ENCODE results near the gene EFR3B.

The EFR3B gene

DNA sequence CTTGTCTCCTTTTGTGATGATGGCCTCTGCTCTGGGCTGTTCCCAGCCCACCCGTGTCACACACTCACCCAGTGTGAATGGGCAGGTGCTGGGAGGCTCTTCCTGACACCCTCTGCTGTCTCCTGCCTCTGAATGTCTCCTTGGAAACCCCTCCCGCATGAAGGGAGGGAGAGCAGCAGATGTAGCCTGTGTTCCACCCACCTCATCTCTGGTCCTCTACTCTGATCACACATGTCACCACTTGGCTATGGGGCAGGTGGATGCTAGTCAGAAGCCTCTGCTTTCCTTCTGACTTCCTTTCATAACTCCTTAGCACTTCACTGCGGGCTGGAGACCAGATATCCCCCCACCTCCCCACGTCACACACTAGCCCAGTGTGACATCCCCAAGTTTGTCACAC is 23.9 kb downstream of the EFR3B start:
- H3K27ac ChIP-seq: no peak overlapping the region
- ChIA-PET POLR2A (ENCODE audit: low non-redundant PET) (no interaction called here), CTCF (interaction anchor here (0.6 kb wide), 1 partner anchor 33 kb away, joined by 4 read pairs; no protein-coding TSS in a partner anchor)
- DNase-seq (ENCODE audit: low spot score): no peak
- TF ChIP-seq, protein P1, sequence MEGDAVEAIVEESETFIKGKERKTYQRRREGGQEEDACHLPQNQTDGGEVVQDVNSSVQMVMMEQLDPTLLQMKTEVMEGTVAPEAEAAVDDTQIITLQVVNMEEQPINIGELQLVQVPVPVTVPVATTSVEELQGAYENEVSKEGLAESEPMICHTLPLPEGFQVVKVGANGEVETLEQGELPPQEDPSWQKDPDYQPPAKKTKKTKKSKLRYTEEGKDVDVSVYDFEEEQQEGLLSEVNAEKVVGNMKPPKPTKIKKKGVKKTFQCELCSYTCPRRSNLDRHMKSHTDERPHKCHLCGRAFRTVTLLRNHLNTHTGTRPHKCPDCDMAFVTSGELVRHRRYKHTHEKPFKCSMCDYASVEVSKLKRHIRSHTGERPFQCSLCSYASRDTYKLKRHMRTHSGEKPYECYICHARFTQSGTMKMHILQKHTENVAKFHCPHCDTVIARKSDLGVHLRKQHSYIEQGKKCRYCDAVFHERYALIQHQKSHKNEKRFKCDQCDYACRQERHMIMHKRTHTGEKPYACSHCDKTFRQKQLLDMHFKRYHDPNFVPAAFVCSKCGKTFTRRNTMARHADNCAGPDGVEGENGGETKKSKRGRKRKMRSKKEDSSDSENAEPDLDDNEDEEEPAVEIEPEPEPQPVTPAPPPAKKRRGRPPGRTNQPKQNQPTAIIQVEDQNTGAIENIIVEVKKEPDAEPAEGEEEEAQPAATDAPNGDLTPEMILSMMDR (conservative IDR thresholded peaks at IDR 0.05; ENCODE audit: low read depth): no peak

DNA sequence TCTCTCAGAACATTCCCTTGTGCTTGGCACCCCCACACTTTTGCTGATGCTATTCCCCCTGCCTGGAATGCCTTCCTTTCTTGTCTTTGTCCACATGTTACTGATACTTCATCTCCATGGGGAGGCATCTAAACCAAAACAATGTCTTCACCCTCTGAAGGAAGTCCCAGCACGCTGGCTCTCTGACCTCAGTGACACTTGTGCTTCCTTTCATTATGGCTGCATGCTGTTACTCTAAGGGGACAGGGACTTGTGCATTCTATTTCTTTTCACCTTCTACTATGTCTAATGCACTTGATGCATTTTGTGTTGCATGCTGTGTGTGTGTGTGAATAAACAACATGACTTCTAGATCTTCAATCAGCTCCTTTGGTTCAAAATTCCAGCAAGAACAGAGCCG is 24.6 kb downstream of the EFR3B start:
- no peak for DNase-seq (ENCODE audit: low spot score)
- TF ChIP-seq, protein P1 (conservative IDR thresholded peaks at IDR 0.05; ENCODE audit: low read depth): no peak
- no peak overlapping the region for H3K27ac ChIP-seq
- ChIA-PET CTCF (no interaction called here), POLR2A (ENCODE audit: low non-redundant PET) (no interaction called here)

DNA sequence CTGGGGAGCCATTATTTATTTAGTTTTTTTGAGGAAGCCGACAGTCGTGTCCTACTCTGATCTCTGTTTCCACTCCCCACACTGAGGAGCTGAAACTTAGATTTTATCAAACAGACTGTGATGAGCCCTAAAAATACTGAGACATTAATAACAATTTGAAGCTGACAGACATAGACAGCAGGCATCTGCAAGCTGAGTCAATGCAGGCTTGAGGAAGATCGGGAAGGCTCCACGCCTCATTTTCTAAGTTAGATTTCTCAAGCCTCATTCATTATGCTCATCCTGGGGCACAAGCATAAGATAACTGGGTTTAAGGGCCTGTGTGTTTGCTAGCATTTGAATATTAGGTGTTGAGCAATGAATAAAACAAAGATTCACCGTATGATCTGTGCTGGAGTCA is 26.3 kb downstream of the EFR3B start:
- POLR2A ChIA-PET (ENCODE audit: low non-redundant PET): no interaction called here
- DNase-seq (ENCODE audit: low spot score): no peak

DNA sequence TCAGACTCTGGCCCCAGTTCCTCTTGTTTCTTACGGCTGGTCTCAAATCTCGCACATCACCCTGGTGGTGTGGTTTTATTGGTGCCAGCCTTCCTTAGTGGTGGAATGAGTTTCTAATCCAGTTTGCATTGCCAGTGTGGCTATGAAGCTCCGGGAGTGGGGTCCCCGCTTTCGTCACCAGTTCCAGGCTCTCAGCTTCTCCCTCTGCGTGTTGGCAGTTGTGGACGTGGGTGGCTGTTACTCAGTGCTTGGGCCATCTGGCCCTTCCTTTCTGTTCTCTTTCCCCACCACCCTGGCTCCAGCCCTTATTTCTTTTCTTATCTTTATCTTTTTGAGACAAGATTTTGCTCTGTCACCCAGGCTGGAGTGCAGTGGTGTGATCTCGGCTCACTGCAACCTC is 30.1 kb downstream of the EFR3B start:
- ChIA-PET POLR2A (ENCODE audit: low non-redundant PET) (no interaction called here), CTCF (no interaction called here)
- DNase-seq (ENCODE audit: low spot score): no peak
- no peak overlapping the region for H3K27ac ChIP-seq
- TF ChIP-seq, protein P1 (conservative IDR thresholded peaks at IDR 0.05; ENCODE audit: low read depth): no peak

More for the DNA sequence above, 26.3 kb downstream of the EFR3B start:
- H3K27ac ChIP-seq: no peak overlapping the region
- CTCF ChIA-PET: no interaction called here
- TF ChIP-seq, protein P1 (conservative IDR thresholded peaks at IDR 0.05; ENCODE audit: low read depth): no peak

DNA sequence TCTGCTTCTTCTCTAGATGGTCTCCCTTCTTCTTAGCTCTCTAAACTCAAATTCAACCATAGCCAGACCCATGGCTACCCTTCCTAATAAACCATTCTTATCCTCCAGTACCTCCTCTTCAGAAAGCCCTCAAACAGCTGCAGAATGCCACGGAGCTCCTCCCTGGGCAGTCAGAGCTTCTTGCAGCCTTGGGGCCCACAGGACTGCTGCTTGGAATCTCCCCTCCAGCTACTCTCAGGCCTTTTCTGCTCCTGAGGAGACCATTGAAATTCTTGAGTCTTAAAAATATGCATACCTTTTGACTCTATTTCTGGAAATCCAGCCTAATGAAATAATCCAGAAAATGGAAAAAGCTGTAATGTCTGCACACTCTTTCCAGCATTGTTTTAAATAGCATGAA is 30.7 kb downstream of the EFR3B start:
- DNase-seq (ENCODE audit: low spot score): no peak
- TF ChIP-seq, protein P1 (conservative IDR thresholded peaks at IDR 0.05; ENCODE audit: low read depth): no peak
- H3K27ac ChIP-seq: no peak overlapping the region
- CTCF ChIA-PET: interaction anchor here (0.6 kb wide), 2 partner anchors 9 to 59 kb away, joined by 3 read pairs; no protein-coding TSS in a partner anchor
- POLR2A ChIA-PET (ENCODE audit: low non-redundant PET): no interaction called here

DNA sequence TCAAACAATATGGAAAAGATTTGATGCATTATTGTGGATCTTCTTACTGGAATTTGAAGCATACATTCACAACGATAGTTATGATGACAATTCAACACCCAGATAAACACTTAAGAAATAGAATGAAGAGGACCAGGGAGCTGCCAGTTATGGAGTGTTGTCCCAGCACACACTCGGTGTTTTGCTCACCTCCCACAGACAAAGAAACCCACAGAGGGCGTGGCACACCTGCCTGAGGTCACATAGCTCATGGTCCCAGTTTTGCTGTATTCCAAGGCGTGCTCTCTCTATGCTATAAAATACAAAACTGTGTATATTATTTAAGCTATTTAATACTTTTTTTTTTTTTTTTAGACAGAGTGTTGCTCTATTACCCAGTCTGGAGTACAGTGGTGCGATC is 31.1 kb downstream of the EFR3B start:
- ChIA-PET CTCF (interaction anchor here (0.5 to 0.6 kb wide), 3 partner anchors 9 to 60 kb away, joined by 3 to 5 read pairs (median 3); no protein-coding TSS in a partner anchor), POLR2A (ENCODE audit: low non-redundant PET) (no interaction called here)
- DNase-seq (ENCODE audit: low spot score): no peak
- no peak overlapping the region for H3K27ac ChIP-seq
- TF ChIP-seq, protein P1 (conservative IDR thresholded peaks at IDR 0.05; ENCODE audit: low read depth): no peak

DNA sequence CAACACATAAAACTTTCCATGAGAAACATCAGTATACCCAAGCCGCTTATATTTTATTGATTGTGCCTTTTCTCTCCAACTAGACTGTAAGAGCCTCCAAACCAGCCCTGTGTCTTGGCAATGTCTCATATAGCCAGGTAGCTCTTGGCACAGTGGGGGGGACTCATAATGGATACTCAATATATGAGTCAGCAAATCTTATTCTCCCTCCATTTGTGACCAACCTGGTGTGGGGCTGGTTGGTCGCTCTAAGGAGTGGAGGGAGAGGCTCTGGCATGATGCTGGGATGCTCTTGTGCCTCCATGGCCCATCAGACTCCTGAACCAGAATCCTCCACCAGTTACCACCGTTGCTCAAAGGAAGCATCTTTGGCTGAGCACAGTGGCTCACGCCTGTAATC is 32.0 kb downstream of the EFR3B start:
- ChIA-PET POLR2A (ENCODE audit: low non-redundant PET) (no interaction called here), CTCF (interaction anchor here (0.6 kb wide), 1 partner anchor 34 kb away, joined by 4 read pairs; no protein-coding TSS in a partner anchor)
- H3K27ac ChIP-seq: no peak overlapping the region
- TF ChIP-seq, protein P1 (conservative IDR thresholded peaks at IDR 0.05; ENCODE audit: low read depth): no peak
- no peak for DNase-seq (ENCODE audit: low spot score)

Measured in RWPE1 (cell line).